Brain pericyte (primary cell): ENCODE data around the gene AKAP13.

ENCODE experiments used
- DNase-seq: peaks from one replicate; pipeline ENCODE4 v3.0.0-alpha.2; 2012; ENCODE audit warnings: low read depth, low spot score

Gene AKAP13

DNA sequence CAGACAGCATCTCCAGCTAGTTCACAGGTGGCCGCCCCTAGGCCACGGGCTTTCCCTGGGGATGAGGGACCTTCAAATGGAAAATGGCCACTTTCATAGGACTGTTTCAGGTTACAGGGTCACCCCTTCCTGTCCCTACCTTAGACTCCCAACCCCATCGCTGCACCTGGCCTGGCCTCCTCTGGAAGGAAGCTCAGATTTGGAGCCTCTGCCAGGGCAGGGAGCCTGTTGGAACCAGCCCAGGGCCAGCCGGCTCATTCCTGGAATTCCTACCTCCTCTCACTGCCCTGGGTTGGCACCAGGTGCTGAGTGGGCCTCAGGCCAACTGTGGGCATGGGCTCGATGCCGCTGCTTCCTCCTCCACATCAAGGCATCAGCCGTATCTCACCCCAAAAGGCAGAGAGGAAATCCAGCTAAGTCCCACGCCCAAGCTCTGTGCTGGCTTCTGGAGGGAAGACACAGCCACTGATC lies 372.1 kb downstream of the AKAP13 start:
- no peak for DNase-seq

DNA sequence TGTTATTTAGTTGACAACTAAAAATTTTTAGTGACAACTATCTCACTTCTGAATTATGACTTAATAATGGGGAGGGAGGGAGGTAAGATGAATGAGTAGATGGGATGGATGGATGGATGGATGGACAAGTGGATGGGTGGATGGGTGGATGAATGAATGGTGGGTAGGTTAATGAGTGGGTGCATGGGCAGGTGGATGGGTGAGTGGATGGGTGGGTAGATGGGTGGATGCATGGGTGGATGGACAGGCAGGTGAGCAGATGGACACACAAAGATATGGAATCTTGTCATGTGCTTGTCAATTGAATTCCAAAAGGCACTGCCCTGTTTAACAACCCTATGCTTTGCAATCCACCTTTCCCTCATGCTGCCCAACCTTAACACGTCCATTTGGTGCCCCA lies 372.9 kb downstream of the AKAP13 start:
- no peak for DNase-seq

DNA sequence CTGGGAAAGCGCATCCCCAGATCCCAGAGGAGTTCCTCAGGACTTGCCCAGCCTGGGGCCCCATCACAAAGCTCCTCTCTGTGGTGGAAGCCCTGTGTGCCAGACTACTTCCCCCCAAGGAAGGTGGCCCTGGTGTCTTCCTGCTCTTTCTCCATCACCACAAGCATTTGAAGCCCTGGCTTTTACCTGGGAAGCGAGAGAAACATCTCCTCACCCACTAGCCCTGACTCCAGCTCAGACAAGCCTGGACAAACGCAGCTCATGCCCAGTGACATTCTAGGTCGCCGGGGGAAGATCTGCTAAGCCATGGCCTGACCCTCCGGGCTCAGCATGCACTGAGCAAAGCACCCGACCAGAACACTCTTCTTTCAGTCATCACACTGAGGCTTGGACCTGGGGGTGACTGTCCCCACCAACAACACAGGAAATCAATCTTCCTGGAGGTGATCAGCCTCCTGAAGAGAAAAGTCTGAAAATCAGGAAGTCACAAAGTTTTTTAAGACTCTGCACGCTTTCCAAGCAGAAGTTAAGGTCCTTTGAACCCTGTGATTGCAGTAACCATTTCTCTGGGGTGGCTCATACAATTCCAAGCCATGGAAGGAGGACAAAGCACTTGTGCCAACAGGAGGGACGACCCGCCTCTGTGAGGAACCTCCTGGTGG lies 373.5 kb downstream of the AKAP13 start:
- no peak for DNase-seq

DNA sequence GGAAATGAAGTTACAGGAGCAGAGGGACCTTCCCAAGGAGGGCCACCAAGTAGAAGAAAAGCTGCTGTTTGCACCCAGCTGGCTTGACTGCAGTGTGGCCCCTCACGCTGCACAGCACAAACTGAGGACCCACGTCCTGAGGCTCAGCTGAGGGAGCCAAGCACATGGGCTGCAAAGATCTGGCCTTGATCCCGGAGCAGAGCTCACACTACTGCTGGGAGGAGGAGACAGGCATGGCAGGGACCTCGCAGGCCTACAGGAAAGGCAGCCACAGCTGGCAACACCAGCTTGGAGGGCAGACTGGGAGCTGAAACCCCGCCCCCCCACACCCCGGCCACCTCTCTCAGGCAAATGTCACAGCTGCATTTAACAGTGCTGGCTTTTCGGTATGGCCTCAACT lies 374.6 kb downstream of the AKAP13 start:
- DNase-seq: no peak

DNA sequence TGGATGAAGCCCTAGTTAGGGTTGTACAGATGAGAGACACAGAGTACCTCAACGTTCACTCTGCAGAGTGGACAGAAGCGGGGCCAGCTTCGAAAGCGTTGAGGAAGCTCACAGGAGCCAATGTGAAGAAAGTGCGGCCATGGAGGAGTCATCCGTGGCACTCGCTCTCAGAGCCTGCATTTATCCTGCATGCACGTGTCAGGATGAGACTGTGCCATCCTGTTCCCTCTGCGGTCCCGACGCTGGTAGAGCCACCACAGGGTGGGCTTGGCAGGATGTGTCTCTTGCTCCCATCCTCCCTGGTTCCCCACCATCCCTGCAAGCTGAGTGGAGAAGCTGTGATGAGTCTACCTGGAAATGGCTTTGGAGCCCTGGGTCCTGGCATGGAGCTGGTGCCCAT lies 375.1 kb downstream of the AKAP13 start:
- no peak for DNase-seq

DNA sequence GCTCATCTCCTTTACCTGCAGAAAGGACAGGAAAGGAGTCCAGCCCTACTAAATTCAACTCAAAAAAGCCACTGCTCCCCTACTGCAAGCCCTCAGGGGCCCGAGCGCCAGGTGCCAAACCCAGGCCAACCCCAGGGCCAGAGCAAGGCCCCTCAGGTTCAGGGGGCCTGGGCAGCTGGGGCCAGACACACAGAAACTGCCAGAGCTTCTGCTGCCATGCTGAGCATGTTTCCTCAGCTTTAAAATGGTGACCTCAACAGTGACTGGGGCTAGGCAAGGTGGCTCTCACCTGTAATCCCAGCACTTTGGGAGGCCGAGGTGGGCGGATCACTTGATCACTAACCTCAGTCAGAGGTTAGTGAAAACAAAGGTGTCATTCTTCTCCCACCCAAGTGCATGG lies 375.5 kb downstream of the AKAP13 start:
- no peak for DNase-seq

DNA sequence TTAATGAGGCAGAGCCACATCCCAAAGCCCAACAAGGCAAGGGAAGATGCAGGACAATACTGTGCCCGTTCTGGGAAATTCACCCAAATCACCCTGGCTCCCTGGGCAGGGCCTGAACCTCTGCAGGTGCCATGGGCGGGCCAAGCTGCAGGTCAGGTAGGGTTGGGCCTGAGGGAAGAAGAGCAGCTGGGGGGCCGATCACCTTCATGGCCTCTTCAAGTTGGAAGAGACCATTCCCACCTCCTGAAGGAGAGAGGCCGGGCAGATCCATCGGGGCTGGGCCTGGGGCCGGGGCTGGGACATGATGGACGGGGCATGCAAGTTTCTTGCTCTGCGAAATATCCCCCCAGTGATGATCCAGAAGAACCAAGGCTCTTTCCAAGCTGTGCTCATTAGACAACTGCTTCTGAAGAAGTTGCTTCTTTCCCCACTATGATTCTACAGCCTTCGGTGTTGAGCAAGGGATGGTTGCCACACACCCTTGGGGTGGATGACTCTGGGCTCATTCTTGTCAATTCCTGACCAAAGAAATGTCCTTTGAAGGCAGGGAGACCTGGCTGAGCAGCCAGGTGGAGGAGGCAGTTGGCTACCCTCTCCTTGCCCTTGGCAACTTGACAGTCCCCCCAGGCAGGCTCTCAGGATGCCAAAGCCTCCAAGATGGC lies 376.1 kb downstream of the AKAP13 start:
- DNase-seq: no peak

DNA sequence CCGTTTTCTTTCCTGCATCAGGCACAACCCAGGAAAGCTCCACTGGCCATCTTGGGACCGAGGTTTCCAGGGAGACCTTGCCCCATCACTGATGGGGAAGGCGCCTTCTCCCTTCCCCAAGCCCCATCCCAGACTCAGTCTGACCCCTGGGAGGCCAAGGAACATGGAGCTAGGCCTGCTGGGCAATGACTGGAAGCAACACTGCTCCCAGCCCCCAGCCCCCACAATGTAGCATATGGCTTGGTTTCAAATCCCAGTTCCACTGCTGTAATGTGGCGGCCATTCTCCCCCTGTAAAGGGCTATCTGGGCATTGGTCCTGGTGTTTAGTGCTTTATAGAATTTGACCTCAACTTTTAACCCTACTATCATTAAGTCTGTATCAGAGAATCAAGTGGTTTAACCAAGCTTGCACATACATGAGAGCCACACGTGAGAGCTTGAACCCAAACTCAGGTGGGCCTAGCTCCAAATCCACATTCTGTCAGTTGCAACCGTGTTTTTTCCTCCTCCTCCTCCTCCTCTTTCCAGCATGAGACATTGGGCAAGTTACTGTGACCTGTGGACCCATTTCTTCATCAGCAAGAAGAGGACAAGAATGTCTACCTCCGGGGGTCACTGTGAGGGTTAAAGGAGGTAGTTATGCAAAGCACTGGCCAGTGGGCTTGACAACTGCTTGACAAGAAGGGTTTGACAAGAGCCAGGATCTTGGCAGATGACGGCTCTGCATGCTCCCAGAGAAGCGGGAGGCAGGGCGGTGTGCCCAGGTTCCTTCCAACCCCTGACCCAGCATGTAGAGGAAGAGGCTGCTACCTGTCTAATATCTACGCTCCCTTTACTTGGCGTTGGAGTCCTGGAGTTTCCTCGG lies 376.9 kb downstream of the AKAP13 start:
- no peak for DNase-seq

DNA sequence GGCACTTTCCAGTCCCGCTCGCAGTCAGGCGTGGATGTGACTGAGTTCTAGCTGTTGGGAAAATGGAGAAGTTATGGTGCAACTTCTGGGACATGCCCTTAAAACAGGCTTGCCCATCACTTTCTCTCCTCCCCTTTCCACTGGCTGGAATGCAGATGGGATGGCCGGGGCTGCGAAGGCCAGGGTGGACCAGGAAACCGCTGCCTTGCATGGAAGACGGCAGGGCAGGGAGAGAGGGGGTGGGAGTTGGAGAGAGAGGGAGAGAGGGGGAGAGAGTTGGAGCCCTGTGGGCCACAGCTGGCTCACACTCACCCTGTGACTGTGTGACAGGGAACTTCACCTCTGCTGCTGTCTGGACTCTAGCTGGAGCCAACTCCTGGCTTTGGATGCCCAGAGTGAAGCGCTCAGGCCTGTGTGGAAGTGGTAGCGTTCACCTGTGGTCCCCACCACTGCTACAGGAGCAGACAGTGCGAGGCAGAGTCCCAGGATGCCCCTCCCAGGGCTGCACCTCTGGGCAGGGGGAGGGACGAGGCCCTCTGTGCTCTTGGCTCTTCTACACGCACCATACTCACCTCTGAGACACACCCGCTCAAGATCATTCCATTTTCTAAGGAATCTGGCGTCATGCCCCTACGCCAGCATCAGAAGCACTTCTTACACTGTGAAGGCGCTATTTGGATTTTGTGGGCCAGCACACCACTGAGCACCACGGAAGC lies 377.7 kb downstream of the AKAP13 start:
- DNase-seq: no peak

DNA sequence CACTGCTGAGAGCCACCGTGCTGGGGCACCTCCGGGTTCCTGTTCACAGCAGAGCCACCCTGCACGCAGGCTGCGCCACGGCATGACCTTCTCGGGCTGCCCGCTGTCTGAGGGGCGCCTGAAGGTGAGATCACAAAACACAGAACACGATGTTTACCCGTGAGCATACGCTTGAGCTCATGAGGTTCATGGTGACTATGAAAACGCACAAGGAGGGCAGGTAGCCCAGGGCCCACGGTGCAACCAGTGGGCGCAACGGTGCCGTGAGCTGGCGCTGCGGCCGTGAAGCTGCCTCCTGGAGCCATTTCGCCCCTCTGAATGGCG lies 378.2 kb downstream of the AKAP13 start:
- no peak for DNase-seq

DNA sequence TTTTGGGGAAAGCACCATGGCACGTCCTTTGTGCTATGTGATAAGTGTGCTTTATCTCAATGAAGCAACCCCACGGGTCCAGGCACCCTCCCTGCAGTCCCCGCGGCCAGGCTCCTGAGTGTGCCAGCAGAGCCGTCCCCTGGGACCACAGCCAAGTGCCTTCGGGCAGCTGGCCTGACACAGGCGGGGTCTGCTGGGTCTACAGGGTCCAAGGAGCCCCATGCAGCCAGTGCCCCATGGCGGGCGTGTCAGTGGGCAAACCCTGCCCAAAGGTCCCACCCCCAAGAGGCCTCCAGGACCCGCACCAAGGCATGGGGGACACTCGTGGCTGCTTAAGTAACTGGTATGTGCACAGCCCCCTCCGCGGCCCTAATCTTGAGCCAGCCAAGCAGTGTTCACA lies 379.0 kb downstream of the AKAP13 start:
- no peak for DNase-seq

DNA sequence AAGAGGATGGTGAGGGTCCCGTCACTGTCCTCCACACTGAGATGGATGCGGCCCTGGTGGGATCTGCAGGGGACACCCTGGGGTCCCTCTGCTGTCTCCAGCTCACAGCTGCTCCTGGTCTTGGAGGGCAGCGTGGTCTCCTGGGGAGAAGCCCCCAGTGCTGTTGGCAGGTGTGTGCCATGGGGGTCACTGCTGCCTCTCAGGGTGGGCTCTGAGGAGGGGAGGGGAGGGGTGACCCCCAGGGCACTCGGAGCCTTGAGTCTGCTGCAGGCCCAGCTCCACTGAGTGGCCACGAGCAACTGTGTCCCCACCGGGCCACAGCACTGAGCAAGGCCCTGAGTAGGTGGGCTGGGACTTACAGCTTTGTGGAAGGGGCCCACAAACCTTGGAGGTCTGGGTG lies 379.6 kb downstream of the AKAP13 start:
- DNase-seq: no peak

DNA sequence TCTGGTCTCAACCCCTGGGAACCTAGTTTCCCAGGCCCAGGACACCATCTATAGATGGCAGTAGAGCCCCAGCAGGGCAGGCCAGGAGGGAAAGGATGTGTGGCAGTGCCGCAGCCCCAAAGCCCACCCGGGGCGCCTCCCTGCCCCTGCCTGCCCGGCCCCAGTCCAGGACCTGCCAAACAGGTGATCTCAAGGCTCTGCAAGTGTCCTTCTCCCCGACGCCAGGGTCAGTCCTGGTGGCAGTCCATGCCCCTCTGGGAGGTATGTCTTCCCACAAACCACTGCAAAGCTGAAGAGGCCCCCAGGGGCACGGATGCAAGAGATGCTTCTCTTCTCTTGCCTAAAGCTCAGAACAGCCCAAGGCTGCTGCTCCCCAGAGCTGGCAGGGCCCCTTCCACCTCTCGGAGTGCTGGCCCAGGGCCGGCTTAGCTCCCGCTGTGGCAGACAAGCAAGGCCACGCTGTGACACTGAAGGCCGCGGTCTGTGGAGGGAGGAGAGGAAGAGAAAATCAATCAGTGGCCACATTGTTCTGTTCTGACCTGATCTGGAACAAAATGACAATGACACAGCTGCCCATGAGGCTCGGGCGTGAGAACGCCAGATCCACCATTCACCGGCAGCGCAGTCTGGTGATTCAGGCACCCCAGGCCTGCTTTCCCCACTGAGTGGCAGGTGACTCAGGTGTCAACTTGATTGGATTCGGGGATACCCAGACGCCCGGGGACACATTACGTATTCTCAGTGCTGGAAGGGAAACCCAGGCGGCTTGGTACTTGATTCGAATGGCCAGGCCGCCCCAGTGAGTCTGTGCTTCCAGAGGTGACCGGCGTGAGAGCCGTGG lies 380.3 kb downstream of the AKAP13 start:
- DNase-seq: no peak

DNA sequence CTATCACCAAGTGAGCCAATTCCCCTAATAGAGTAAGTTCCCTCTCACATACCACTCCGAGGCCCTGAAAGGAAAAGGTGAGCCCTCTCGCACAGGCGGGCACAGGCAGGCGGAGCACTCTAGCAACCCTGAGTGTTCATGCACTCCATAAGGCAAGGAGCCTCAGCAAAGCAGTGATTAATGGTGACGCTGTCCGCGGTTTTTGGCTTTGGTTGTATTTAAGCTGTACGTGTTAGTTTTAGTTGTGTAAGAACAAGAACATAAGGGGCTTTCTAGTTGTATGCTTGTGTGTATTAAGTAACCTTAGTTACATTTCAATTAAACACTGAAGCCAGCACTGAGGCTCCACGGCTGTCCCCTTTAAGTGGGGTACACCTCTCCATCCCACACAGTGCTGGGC lies 381.2 kb downstream of the AKAP13 start:
- DNase-seq: no peak

DNA sequence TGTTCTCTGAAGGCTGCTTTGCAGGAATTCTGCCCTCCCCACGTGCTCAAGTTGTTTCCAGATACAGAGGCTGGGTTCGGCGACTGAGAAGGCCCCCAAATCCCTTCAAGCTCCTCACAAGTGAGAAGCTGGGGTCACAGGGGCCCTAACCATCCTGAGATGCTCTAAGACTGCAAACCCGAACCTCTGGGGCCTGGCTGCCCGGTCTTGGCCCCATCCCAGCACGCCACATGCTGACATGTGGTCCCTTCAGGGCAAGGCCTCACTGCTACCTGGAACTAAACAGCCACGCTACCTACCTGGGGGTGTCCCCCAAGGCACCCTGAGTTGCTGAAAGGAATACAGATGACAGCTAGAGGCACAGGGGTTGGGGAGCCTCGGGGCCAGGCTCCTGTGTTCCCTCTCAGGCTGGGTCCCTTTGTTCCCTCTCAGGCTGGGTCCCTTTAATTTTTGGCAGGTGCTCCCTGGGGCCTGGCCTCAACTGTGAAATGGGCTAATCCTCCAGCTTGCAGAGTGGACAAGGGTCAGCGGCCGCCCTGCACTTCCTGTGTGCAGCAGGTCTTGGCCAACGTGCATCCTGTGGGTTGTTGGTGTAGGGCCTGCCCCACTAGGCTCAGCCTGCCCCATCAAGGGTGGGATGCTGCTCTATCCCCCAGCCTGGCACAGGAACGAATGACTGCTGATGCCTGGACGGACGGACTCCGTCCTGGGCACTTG lies 381.8 kb downstream of the AKAP13 start:
- no peak for DNase-seq

DNA sequence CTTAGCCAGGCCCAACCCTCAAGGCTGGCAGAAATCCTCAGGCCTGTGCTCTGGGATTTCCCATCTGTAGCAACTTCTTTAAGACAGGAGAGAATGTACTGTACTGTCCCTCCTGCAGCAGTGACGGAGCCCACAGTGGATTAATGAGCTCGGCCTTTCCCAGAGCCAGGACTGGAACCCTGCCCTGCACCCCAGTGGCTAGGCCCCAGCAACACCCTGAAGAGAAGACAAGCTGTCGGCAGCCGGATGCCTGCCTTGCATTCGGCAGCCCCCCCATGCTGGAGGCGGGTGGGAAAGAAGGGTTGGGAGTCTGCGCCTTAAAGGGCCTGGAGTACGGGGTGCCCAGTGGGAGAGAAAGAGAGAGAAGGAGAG lies 382.3 kb downstream of the AKAP13 start:
- no peak for DNase-seq

DNA sequence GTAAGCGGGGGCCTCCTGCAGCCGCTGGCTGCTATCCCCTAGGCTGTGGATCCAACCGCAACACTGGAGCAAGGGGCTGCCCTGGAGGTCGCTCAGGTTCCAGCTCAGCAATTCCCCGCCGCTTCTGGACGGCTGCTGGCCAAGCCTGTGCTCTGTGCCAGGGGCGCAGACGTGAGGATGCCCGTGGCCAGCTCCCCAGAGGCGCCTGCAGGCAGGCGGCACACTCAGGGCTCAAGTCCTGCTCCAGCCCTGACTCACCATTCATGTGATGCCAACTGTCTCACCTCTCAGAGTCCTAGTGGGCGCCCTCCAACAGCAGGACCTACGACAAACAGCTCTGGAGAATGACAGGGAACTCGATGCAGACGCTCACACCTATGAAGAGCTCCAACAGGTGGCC lies 382.8 kb downstream of the AKAP13 start:
- DNase-seq: no peak

DNA sequence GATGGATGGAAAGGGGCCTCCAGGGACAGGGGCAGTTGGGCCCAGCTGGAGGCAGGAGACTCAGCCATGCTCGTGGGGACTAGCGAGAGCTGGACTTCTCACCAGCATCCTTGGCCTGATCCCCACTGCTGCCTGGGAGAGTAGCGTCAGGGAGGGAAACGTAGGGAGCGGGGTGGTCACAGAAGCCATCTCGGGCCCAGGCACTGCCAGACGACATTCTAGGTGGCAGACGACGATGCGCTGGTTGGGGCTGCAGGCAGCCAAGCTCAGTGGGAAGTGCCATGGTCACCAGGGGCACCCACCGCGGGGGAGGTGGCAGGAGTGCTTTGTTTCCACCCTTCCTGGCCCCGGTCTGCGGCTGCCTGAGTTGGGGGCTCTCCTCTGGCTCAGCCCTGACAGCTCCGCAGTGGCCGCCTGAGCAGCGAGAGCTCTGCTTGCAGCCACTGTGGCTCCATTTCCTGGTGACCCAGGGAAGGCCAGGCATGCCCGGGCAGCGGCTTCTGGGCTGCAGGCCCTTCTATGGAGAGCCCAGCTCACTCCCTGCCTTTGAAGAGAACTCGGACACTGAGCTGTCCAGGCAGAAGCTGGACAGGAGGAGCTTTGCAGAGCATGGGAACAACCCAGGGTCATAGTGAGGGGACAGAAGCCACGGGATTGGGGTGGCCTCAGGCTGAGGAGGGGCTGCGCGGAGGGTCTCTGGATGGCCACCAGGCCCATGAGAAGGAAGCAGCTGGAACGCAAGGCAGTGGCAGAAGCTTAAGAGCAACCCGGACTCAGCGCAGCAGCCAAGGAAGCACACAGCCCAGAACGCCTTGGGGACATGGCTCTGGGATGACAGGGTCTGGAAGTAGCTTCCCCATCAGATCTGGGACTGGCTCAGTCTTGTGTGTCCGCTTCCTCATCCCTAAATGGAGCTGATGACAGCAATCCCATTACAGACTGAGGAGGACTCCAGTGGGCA lies 383.6 kb downstream of the AKAP13 start:
- DNase-seq: no peak

DNA sequence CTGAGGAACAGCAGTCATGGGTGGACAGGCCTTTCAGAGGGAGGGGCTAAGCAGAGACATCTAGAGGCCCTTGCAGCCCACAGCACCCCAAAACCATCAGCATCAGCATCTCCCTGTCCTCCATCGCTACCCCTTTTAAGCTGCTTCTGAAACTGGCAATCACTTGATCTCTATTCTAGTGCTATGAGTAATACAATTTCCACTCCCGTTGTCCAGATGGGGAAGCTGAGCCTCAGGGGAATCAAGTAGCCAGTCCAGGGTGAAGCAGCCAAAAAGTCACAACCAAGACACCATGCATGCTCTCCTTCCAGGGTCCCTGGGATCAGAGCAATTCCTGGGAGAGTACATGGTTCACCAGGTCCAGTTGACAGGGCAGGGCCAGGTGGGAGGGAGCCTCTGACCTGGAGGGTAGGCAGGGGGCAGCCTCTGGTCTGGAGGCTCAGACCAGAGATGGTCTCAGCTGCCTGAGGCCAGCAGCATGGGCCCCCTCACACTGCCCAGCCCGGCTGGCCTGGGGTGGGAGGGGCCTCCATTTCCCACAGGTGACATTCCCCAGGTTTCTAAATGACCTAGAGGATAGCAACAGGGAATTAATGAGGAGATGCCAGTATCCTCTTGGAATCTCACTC lies 384.4 kb downstream of the AKAP13 start:
- DNase-seq: no peak
